Measurements from ENCODE around the gene OPRM1.

GRCh38 chr6:154041001-154041400 lies 2.0 kb downstream of the OPRM1 start:
- TF ChIP-seq, protein P1, sequence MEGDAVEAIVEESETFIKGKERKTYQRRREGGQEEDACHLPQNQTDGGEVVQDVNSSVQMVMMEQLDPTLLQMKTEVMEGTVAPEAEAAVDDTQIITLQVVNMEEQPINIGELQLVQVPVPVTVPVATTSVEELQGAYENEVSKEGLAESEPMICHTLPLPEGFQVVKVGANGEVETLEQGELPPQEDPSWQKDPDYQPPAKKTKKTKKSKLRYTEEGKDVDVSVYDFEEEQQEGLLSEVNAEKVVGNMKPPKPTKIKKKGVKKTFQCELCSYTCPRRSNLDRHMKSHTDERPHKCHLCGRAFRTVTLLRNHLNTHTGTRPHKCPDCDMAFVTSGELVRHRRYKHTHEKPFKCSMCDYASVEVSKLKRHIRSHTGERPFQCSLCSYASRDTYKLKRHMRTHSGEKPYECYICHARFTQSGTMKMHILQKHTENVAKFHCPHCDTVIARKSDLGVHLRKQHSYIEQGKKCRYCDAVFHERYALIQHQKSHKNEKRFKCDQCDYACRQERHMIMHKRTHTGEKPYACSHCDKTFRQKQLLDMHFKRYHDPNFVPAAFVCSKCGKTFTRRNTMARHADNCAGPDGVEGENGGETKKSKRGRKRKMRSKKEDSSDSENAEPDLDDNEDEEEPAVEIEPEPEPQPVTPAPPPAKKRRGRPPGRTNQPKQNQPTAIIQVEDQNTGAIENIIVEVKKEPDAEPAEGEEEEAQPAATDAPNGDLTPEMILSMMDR (IDR thresholded peaks at IDR 0.05): no peak
- TF ChIP-seq POLR2A (IDR thresholded peaks at IDR 0.05): no peak

Data from heart left ventricle (tissue), 13 donors.